IPS-NIHi11 (cell line): Measurements from ENCODE around the gene HJV.
"Not testable (repeated sequence)": the region's sequence is repeated elsewhere in the genome, so short reads cannot be mapped to it uniquely, and the experiment has no call there.

Experiments used
- DNase-seq: peaks from one replicate; pipeline ENCODE4 v3.0.0; 2012; ENCODE audit warnings: mixed read lengths, low spot score

The HJV gene

GRCh38 chr1:146021622-146022402 lies at the start of gene HJV:
Gene HJV, minus strand, starts transcription at chr1:146021735. Its CDS starts 1,504 bp downstream, at chr1:146020231.
- no peak for DNase-seq

- DNase-seq = not testable (repeated sequence)
These were observed 37.6 kb upstream of the HJV start for GRCh38 chr1:146059148-146059547.

GRCh38 chr1:146051852-146052676 lies 30.5 kb upstream of the HJV start:
- peak; percentile 81 for DNase-seq

GRCh38 chr1:146051452-146051851 lies 29.9 kb upstream of the HJV start:
- no peak for DNase-seq

- not testable (repeated sequence) for DNase-seq
These were observed 29.1 kb upstream of the HJV start for GRCh38 chr1:146050652-146050963.

- DNase-seq = not testable (repeated sequence)
These were observed 28.5 kb upstream of the HJV start for GRCh38 chr1:146049866-146050651.

GRCh38 chr1:146049436-146049835 lies 27.9 kb upstream of the HJV start:
- no peak for DNase-seq

- DNase-seq = not testable (repeated sequence)
These were observed 27.1 kb upstream of the HJV start for GRCh38 chr1:146048514-146049115.

GRCh38 chr1:146046664-146047063 lies 25.1 kb upstream of the HJV start:
- DNase-seq = no peak

- no peak for DNase-seq
These were observed 18.3 kb upstream of the HJV start for GRCh38 chr1:146039844-146040194.

GRCh38 chr1:146036965-146037646 lies 15.6 kb upstream of the HJV start:
- no peak for DNase-seq

GRCh38 chr1:146036241-146036964 lies 14.9 kb upstream of the HJV start:
- no peak for DNase-seq

- DNase-seq = no peak
These were observed 13.5 kb upstream of the HJV start for GRCh38 chr1:146035048-146035423.

GRCh38 chr1:146032631-146033219 lies 11.2 kb upstream of the HJV start:
- no peak for DNase-seq

- no peak for DNase-seq
These were observed 9.9 kb upstream of the HJV start for GRCh38 chr1:146031476-146031875.

GRCh38 chr1:146029117-146029516 lies 7.6 kb upstream of the HJV start:
- no peak for DNase-seq

- DNase-seq = not testable (repeated sequence)
These were observed 5.1 kb upstream of the HJV start for GRCh38 chr1:146026650-146027049.

- DNase-seq = not testable (repeated sequence)
These were observed 4.4 kb upstream of the HJV start for GRCh38 chr1:146025787-146026495.

GRCh38 chr1:146022403-146023127 lies 1.0 kb upstream of the HJV start:
- DNase-seq = no peak
